NCI-H446 treated with DMSO at 0.1 percent for 48 hours (cell line): ENCODE data around the gene WDR6.

ENCODE experiments used
- DNase-seq: peaks from one replicate; lab custom pipeline; 2025; lab: John Stamatoyannopoulos, UW

The WDR6 gene

DNA sequence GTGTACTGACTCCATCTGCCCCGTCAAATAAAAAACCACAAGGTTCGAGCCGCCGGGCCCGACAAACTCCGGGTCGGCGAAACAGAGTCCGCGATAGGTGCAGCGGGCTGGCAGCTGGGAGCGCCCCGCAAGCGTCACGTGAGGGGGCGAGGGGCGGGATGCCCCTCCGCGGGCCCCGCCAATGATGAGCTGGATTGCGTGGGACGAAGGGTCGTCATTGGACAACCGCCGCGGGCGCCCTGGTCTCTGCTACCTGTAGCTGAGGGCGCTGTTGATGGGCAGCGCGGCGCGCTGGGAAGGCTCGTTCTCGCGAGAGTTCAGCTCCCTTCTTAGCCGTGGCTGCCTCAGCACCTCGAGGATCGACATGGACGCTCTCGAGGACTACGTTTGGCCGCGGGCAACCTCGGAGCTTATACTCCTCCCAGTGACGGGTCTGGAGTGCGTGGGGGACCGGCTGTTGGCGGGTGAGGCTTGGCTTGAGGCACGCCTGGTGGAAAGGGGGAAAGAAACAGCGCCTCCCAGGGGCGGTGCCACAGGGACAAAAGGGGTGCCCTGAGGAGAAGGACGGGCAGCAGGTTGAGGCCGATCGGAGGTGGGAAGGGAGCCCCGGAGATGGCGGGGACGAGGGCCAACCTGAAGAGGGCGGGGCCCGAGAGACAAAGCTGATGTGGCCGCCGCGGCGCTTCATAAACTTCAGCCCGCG, at the start of gene WDR6:
Gene WDR6, plus strand, starts transcription at position 324 of the 703 bp plus-strand sequence. Its CDS starts 41 bp downstream, at position 365.
- DNase-seq, result peak; percentile 93

DNA sequence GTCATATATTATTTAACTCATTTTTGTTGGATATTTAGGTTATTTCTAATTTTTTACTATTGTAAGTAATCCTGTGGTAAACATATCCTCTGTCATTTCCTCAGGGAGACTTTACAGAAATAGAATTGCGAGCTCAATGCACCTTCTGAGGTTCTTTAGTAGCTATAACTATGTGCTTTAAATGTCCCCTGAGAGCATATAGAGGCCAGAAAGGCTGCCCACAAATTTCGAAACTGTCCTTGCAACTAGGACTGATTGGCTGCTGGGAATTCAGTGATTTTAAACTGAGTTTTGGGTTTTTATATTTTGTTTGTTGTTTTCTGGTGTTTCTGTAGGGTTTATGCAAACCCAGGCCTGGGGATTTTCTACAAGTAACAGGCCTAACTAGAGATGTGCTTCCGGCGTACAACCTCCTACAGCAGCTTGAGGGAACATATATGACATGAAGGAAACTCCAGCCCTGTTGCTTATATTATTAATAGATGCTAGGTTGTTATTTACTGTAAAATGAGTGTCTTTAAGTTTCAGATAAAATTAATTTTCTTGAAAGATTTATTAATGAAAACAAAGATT, 46.3 kb upstream of the WDR6 start:
- DNase-seq, result no peak

DNA sequence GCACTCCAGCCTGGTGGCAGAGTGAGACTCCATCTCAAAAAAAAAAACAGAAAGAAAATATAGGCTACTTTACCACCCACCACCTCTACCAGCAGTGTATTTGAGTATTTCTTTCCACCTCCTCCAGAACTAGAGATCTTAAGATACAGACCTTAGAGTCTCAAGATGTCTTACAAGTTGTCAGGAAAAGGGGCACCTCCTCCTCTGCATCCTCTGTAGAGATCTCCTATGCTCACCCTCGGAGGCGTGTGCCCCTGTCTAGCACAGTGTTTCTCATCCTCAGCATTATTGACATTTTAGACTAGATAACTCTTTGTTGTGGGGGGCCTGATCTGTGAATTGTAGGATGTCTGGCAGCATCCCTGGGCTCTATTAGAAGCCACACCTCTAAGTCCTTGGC, 44.9 kb upstream of the WDR6 start:
- no peak for DNase-seq

- no peak for DNase-seq
These were observed 44.3 kb upstream of the WDR6 start for GRCh38 chr3:48962939-48963338.

DNA sequence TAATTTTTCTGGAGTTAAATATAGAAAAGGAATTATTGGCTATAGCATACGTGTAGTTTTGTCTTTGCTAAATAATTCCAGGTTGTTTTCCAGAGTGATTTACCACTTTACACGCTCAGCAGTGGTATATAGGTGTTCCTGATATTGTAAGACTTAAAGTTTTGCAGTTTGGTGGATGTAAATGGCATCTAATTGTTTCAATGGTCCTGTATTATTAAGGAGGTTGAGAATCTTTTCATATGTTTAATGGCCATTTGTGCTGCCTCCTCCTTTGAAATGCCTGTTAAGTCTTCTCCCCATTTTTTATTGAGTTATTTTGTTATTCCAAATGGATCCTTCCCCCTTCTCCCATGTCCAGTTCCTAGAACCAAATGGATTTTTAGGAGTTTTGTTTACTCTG, 43.6 kb upstream of the WDR6 start:
- DNase-seq, result no peak

DNA sequence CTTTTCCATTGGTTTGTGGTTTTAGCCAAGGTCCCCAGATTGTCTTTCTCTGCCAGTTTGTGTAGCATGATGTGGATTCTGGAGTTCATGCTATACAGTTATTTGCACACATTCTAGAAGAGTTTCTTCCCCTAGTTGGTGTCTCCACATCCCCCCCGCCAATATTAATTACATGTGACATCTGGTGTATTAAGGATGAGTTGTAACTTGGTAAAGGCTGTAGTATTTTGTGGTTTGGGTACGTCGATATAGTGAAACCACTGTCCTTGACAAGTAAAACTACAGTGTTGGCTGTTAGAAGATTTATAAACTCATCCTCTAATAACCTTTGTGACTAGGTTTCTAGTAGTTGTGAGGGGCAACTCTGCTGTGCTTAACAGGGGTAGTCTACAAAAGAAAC, 40.8 kb upstream of the WDR6 start:
- DNase-seq, result no peak

GRCh38 chr3:48966876-48967361, 40.3 kb upstream of the WDR6 start:
- no peak for DNase-seq

DNA sequence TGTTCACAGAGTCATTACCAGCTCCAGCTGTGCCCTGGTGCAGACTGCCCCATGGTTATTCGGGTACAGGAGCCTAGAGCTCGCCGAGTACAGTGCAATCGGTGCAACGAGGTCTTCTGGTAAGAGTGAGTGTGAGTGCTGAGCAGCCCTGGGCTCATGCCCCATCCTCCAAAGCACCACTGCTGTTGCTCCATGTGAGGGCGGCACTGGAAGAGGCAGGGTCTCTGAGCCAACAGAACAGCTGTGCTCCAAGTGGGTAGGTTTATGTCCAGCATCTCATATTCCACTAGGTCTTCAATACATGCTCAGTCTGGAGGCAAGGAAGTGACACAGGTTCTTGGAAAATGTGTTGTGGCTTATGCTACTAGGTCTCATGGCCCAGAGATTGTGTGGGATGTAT, 36.6 kb upstream of the WDR6 start:
- DNase-seq, result no peak

DNA sequence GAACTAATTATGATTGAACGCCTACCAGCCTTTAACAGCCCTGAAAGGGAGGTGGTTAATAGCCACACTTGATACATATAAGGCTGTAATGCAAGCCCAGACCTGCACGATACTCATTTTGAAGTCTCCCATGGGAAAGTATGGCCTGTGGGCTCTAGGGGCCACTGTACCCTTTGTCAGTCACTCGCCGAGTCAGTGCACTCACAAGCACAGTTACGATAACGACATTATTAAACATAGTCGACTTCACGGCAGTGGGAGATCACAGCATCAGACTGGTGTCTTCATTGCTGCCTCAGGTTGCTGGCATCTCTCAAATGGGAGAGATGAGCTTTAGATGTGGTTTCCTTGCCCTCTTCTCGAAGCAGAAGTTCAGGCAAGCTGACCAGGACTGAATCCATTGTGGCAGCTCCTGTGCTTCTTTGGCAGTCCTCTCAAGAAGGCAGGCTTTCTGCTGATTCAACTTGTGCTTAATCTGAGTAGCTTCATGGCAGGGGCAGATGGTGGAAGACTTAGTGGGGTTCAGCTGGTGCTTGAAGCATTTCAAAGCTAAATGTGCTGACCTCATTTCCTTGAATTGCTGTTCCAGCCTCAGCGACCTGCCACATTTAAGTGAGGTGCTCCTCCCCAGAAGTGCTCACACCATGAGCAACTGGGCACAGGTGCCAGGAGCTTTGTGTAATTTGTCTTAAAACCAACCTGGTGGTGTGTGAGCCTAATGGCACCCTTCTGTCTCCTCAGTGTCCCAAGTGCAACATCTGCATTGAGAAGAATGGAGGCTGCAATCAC, 32.9 kb upstream of the WDR6 start:
- DNase-seq, result no peak

DNA sequence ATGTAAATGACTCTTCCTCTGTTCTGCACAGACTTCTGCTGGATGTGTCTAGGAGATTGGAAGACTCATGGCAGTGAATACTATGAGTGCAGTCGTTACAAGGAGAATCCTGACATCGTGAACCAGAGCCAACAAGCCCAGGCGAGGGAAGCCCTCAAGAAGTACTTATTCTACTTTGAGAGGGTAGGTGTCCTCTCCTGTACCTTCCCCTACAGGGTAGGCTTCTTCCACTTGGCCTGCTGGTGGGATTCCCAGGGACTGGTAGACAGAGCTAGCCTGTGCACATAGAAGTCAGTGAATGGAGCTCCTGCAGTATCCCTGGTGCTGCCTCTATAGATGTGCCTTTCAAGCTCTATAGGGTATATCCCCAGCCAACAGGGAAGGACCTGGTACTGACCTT, 27.7 kb upstream of the WDR6 start:
- DNase-seq, result no peak

- DNase-seq, result no peak
These were observed 26.9 kb upstream of the WDR6 start for GRCh38 chr3:48980295-48980694.

DNA sequence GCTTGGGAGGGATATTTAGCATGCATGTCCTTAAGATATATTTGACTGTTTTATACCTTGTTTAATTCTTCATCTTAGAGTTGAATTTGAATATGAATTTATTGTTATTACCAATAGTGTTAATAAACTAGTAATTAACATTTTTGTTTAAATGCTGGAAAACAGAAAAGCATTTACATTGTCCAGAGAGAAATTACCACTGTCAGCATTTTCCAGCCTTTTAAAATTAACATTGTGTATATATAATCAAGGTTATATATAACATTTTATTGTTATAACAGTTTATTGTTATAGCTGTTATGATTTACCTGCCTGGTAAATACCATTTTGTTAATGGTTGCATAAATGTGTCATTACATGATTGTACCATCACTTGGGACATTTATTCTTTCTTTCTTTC, 25.2 kb upstream of the WDR6 start:
- no peak for DNase-seq

GRCh38 chr3:48982686-48983085, 24.5 kb upstream of the WDR6 start:
- DNase-seq, result no peak

- DNase-seq, result no peak
These were observed 24.1 kb upstream of the WDR6 start for GRCh38 chr3:48983096-48983495.

DNA sequence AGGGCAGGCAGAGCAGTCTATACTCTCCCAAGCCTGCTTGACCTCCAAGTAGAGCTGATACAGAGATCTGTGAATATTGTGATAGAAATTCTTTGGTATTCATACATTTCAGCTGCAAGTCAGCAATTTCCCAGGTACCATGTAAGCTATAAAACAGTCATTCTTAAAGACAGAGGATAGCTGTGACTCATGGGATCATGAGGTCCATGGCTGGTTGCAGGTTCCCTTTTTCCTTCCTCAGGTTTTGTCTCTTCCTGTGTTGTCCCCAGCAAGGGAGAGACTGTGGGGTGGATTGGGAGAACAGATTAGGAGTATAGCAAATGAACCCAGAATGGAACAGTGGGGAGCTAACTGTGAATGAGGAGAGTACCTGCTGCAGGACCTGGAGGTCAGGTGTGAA, 22.5 kb upstream of the WDR6 start:
- DNase-seq, result no peak

GRCh38 chr3:48985831-48986376, 21.3 kb upstream of the WDR6 start:
- no peak for DNase-seq

DNA sequence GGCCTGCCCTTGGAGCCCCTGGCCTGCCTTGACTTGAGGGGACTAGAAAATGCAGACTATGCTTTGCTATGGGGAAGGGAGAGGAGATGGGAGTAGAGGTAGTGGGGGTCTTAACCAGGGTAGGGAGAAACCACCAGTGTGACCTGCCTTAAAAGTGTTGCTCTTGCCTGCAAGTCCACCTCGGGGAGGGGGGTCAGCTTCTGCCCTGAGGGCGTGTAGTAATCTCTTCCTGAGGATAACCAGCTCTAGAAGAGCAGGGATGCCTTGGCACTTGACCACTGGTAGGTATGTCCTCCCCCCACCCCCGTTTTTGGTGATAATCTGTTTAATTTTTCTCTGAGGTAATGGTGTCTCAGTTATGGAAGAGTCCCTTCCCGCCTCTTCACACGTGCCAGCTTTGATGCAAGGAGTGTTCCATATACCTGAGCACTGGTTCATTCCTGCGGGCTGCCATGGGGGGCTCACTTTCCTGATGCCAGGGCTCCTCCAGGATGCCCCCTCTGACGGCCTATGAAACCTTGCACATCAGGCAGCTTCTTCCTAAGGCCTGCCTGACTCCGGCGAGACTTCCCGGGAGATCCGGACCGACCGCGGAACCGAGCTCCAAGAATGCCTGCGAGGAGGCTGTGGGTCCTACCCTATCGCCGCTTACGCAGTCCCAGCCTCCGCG, 17.9 kb upstream of the WDR6 start:
- no peak for DNase-seq

- peak; percentile 44 for DNase-seq
These were observed 17.2 kb upstream of the WDR6 start, which contains the start of gene P4HTM for GRCh38 chr3:48989796-48990635. Gene P4HTM (plus strand): TSS chr3:48990241. CDS start chr3:48990257, 16 bp downstream.

DNA sequence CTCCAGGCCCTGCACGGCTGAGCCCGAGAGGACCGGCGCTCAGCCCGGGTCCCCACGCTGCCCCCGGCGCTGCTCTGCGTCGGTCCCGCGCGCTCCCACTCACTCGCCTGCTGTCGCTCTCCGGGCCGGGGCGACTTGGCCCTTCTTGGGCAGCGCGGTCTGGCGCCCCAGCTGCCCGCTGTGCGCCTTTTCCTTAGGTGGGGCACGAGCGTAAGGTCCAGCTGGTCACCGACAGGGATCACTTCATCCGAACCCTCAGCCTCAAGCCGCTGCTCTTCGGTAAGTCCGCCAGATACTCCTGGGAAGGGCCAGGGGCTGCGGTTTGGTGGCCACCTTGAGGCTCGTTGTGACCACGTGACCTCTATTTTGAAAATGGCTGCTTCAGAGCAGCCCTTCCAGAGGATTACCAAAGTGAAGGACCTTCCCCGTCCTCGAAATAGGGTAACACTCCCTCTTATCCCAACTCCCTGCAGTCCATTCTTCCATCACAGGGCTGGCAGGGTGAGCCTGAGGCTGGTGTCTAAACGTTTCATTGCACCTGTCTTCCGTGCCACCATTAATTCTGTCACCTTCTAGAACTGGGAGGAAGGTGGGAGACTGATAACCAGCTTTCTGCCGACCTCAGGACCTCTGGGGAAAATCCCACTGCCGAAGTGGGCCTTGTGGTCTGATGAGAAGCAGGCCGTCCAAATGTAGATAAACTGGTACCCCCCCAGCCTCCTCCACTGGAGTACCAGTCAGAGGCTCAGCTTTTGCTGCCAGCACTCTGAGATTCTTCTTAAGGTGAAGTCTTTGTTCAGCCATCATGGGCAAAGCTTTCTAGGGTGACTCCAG, 16.3 kb upstream of the WDR6 start:
- DNase-seq, result no peak

DNA sequence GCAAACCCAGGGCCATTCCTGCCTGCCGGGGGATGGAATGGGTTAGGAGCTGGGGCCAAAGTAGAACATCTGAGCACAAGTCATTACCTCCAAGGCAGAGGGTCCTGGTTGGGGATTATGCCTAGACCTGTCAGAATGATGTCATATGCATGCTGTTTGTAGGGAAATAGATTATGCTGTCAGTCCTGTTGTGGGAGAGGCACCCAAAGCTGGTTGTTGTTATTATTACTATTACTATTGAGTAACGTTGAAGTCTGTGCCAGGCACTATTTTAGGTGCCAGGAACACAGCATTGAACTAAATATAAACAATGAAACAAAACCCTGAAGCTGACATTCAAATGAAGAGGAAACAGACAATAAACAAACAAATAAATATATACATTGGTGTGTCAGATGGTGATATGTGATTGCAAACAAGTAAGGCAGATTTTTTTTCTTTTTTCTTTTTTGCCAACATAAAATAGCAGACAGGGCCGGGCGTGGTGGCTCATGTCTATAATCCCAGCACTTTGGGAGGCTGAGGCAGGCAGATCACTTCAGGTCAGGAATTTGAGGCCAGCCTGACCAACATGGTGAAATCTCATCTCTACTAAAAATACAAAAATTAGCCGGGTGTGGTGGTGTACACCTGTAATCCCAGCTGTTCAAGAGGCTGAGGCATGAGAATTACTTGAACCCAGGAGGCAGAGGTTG, 15.2 kb upstream of the WDR6 start:
- no peak for DNase-seq
